HuH-7.5 (cell line): ENCODE measurements around the gene STK40.

Source experiments
- DNase-seq: peaks from one replicate; pipeline ENCODE4 v3.0.0; 2011; ENCODE audit warnings: low spot score

Gene STK40

GRCh38 chr1:36309397-36309796, 76.3 kb downstream of the STK40 start:
- DNase-seq: no peak

DNA sequence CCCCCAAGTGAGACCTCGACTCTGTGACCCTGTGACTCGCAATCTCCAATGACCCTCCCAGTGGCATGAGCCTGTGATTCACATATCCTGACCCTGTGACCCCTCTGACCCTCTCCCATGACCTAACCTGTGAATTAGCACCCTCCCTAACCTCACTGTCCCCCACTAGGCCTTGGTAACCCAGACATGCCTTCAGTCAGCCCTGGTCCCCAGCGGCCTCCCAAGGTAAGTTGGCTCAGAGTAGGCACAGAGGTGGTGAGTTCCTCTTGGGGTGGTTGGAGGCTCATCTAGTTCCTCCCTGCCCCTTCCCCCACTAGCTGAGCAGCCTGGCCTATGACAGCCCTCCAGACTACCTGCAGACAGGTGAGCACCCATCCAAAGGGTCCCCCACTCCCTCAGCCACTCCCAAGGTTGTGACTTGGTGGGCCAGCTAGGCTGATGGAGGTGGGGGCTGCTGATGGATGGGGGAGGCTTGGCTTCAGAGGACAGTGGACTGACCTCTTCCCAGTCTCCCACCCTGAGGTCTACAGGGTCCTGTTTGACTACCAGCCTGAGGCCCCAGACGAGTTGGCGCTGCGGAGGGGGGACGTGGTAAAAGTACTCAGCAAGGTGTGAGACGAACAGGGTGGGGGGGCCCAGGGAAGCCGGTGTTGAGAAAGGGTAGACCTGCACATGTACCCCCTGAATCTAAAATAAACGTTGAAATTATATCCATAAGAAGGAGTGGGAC, 78.0 kb downstream of the STK40 start:
- no peak for DNase-seq

DNA sequence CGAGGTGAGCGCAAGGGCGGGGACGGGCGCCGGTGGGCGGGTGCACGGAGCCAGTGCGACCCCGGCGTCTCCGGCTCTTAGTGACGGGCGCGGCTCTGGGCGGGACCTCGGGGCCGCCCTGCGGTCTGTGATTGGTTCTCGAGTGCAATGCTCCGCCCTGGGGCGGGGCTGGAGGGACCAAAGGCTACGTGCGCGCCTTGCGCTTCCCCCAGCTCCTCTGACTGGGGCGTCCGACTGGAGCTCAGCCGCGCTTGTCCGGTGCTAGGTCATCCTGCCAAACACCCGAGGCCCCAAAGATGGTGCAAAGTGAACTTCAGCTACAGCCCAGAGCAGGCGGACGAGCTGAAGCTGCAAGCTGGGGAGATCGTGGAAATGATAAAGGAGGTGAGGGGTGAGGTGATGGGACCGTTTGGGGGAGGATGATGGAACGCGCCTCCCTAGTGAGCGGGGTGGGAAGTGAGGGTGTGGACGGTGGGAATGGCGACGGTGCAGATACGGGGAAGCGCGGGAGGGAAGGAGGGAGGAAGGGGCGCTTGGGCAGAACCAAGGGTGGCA, 78.7 kb downstream of the STK40 start:
- DNase-seq: peak; percentile 92

GRCh38 chr1:36306210-36306901, 79.4 kb downstream of the STK40 start, which contains the start of gene SH3D21:
TSS of gene SH3D21 (plus strand) at chr1:36306368. CDS start at chr1:36306421, 53 bp downstream.
- peak; percentile 67 for DNase-seq

DNA sequence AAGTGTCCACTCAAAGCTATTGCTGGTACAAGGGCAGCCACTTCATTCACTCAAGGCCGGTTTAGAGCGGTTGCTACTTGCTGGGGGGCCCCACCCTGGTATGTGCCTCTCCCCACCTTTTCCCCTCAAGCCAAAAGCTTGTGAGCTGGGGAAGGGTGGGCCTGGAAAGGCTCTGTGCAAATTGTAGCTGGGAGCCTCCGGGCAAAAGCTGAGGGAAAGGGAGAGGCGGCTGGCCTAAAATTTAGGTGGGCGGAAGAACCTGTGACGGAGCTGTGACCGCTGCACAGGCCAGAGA, 79.9 kb downstream of the STK40 start:
- no peak for DNase-seq

GRCh38 chr1:36304970-36305914, 80.5 kb downstream of the STK40 start:
- no peak for DNase-seq

DNA sequence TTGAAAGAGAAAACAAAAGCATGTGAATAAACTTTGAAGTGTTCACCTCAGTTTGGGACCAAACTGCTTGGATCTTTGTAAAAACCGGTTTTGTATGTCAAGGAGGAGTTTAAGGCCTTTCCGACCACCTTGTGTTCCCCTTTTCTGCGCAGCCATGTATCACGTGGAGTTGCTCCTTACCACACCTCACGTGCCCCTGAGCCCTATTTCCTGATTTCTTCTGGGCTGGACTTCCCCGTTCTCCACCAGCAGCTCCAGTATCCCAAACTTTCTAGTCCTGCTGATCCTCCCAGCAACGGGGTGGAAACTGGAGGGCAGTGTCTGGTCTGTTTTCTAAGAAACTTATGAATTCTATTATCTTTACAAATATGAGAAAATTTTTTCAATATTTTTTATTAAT, 81.2 kb downstream of the STK40 start:
- DNase-seq: no peak

DNA sequence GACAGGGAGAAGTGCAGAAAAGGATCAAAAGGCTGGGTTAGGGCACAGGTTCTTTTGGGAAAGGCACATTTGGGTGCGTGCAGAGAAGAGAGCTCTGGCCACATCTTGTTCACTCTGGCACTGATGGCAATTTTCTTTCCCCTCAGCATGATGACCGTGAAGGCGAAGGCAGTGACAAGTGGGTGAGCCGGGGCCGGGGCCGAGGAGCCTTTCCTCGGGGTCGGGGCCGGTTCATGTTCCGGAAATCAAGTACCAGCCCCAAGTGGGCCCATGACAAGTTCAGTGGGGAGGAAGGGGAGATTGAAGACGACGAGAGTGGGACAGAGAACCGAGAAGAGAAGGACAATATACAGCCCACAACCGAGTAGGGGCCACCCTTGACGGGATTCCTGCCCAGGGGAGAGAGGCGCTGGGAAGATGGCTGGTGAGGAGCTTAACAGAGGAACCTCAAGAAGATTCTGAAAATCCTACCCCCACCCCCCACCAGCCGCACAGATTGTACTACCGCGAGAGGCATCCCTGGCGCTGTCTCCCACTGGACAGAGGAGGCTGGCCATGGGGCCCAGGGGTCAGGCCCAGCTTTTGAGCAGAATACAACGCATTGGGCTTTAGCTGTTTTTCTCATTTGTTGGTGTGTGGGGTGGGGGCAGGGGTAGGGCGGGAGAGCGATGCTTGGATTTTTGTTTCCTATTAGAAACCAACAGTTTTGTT, 81.9 kb downstream of the STK40 start:
- DNase-seq: no peak

DNA sequence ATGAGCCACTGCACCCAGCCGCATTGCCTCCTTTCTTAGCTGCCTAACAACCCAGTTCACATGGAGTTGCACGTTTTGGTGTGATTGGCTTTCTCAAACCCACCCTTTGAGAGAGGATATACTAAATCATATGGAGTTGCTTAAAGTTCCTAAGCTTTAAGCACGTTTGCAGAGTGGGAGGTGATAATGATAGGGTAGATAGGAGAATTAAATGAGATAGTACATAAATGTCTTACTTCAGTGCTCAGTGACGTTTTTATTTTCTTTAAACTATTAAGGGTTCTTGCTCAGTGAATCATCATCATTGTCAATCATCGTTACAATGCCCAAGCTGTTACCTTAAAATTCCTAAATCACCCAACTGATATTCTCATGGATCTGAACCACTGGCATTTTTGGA, 82.5 kb downstream of the STK40 start:
- no peak for DNase-seq

DNA sequence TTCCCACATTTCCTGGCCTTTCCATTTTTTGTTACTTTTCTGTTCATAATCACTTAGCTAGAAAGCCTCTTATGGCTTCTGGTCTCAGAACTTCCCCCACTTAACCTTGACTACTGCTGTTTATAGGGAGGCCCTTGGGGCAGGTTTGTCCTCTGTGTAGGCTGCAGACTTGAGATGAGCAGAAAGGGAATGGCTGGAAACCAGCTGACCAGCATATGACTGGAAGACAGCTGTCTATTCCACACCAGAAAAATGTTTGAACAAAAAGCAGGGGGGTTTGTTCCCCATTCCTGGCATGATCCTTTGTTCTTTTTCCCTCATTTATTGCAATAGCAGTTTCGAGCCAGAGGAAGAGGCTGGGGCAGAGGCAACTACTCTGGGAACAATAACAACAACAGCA, 84.5 kb downstream of the STK40 start:
- no peak for DNase-seq

- DNase-seq: no peak
Measured at GRCh38 chr1:36300526-36300925, 85.2 kb downstream of the STK40 start.

DNA sequence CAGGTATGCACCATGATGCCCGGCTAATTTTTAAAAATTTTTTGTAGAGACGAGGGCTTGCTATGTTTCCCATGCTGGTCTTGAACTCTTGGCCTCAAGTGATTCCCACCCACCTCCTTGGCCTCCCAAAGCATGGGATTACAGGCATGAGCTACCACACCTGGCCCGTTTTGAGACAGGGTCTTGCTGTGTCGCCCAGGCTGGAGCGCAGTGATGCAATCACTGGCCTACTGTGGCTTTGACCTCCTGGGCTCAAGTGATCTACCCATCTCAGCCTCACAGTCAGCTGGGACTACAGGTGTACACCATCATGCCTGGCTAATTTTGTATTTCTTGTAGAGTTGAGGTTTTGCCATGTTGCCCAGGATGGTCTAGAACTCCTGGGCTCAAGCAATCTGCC, 87.1 kb downstream of the STK40 start:
- DNase-seq: no peak

DNA sequence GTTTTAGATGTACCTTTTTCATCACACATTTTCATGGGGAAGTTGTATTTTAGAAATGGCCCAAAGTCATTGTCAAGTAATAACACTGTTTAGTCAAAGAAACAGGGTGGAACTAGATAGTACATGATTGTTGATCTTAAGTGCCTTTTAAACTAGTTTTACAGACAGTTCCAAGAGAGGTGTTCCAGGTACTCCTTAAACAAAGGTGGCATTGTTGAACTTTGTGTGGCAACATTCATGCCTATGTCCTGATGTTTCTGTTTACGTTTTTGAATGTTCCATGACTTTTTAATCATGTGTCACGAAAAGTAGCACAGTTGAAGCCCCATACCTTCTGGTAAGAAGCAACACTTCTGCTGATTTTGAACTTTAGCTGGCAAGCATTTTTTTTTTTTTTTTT, 88.7 kb downstream of the STK40 start:
- no peak for DNase-seq

GRCh38 chr1:36295390-36295789, 90.3 kb downstream of the STK40 start:
- no peak for DNase-seq
